Hindlimb muscle (tissue), 1 donor: ENCODE measurements around the gene IL19. TPM values are rescaled to one million over a fixed set of nuclear protein-coding genes. Genes with fewer than 3 reads are reported as not detected.

Experiments
- polyA plus RNA-seq: library from polyadenylated mRNA; unstranded; fragments of 120-200 nt; gene quantifications from one replicate; pipeline ENCODE4 v1.2.1, GENCODE V29; 2013; ENCODE audit not compliant: insufficient read length

Gene IL19
- polyA plus RNA-seq, 1 donor = not detected

Other genes with a start within 250 kb of the IL19 start
- gene EIF2D, start 158.3 kb upstream of the IL19 start, polyA plus RNA-seq = 38.7 TPM
- gene DYRK3, start 135.2 kb upstream of the IL19 start, polyA plus RNA-seq = 3.9 TPM
- gene MAPKAPK2, start 85.9 kb upstream of the IL19 start, polyA plus RNA-seq = 65.3 TPM
- gene IL10, start 1.7 kb downstream of the IL19 start, polyA plus RNA-seq = 0.53 TPM
- not detected for gene IL20, start 94.8 kb downstream of the IL19 start, polyA plus RNA-seq
- 0.12 TPM for gene IL24, start 126.7 kb downstream of the IL19 start, polyA plus RNA-seq
- 1.5 TPM for gene FCMR, start 151.2 kb downstream of the IL19 start, polyA plus RNA-seq
- 0.04 TPM for gene PIGR, start 175.7 kb downstream of the IL19 start, polyA plus RNA-seq
- not detected for gene FCAMR, start 199.7 kb downstream of the IL19 start, polyA plus RNA-seq